ENCODE results near the gene COL13A1. TPM values are rescaled to one million over a fixed set of nuclear protein-coding genes. Genes with fewer than 3 reads are reported as not detected.
A peak's percentile ranks its signal among the peaks of the same experiment; 100 is the strongest.

The COL13A1 gene
- total RNA-seq, 1 donor from 2014 or later: 0.89 TPM

DNA sequence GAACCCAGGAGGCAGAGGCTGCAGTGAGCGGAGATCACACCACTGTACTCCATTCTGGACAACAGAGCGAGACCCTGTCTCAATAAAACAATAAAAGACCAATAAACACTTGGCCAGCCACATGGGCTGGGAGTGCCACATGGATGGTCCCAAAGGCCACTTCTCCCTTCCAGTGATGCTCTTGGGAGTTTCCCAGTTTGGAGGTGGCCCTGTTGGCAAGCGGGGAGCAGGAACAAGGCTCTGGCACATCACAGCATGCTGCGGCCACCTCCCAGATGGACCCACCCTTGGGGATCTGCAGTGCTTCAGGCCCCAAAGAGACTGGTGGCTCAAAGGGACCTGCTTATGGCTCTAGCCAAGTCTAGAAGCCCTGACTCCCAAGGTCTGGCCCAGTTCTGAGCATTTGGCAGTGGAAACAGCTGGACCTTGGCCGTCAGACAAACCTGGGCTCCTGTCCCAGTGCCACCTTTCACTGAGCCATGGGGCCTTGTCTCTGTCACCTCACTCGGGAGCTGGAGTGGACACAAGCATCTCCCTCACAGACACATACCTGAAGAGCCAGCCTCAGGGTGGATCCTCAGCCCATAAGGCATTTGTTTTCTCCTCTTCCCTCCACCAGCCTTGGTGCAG, 91.7 kb downstream of the COL13A1 start:
- DNase-seq (no peak), ATAC-seq (ENCODE audit: poor library complexity) (no peak)
- intact Hi-C loops (cut with DNase I): no loop called here

DNA sequence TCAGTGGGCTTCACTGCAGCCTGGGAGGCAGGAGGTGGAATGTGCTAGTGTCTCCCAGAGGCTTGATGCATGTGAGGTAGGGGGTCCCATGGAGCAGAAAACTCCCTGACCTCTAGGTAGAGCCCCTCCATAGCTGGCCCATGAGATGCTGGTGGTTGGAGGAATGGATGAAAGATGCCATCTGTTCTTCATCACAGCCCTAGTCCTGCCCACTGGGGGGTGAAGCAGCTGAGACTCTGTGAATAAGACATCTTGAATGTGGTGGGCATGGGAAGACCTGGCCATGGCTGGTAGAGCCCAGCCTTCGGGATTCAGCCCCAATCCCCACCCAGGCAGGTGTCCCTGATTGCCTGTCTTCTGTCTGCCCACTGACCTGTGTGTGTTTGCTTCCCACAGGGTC, 92.5 kb downstream of the COL13A1 start:
- no peak for DNase-seq
- intact Hi-C loops (cut with DNase I): no loop called here
- ATAC-seq (ENCODE audit: poor library complexity): no peak

DNA sequence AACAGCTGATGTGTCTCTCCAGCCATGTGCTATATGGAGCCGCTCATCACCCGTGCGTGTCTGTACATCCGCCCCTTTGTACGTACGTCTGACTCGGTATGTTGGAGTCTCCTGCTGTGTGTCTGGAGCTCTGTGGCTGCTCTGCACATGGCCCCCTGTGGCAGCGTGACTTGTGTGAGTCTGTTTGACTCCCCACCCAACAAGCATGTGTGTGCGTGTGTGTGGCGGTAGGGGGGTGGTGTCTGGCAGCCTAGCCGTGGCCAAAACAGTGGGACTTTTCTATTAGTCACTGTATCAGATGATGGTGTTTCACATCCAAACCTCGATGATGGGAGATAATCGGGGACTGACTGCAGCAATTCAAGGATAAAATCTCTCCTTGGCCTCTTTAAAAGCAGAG, 94.1 kb downstream of the COL13A1 start:
- intact Hi-C loops (cut with DNase I): no loop called here
- DNase-seq: no peak

DNA sequence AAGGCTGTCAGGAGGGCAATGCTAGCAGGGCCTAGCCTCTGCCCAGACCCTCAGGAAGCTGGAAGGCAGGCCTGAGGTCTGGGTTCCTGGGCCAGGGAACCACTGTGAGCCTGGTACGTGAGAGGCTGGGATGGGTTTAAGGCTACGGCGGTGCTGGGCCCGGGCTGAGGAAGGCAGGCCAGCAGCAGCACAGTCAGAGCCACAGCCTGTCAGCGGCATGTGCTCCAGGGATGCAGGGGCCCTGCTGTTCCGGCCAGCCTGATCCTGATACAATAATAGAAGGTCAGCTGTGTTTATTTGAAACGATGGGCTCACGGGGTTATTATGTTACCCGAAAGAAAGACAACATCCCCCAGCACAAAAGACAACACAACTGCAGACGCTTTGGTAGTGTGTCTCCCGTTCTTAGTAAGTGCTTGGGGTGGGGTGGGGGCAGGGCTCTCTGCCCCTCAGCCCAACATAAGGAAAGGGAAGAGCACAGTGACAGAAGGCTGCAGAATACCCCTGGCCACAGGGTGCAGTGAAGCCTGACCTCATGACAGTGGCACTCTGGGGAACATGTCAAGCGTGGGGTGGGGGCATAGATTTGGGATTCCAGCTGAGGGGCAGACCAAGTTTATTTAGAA, 95.0 kb downstream of the COL13A1 start:
- ATAC-seq (ENCODE audit: poor library complexity) (no peak), DNase-seq (no peak)
- intact Hi-C loops (cut with DNase I): no loop called here

More for the DNA sequence above, 94.1 kb downstream of the COL13A1 start:
- no peak for ATAC-seq (ENCODE audit: poor library complexity)

DNA sequence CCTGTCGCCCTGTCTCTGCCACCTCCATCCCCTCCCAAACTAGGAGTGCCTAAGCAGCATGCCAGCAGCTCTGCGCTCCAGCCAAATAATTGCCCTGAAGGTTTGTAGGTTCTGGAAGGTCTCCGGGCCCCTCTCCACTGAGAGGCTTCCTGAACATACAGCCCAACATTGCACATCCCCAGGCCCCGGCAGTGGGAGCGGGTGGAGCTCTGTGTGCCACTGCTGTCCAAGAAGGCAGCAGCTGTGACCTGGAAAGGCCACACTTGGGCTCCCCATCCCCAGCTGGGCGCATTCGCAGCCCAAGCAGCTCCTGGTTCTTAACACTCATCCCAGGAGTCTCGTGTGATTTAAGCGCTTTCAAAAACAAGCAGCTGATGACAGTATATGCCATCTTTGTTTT, 95.7 kb downstream of the COL13A1 start:
- ATAC-seq (ENCODE audit: poor library complexity) (no peak), DNase-seq (no peak)
- intact Hi-C loops (cut with DNase I): no loop called here

DNA sequence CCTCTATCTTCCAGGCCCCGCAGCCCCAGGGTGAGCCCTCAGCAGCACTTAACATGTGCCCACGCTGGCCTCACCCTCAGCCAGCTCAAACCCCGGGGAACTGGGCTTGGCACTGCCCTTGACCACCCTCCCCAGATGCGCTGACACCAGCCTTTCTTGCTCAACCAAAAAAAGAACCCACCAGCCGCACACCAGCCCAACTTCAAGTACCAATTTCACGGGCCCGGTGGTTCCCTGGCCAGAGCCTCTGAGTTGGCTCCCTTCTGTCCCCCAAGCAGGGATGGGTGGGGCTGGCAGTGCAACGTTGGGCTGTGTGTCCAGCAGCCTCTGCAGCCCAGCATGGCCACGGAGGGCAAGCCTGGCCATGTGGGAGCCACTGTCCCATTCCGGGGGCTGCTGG, 96.3 kb downstream of the COL13A1 start:
- no peak for ATAC-seq (ENCODE audit: poor library complexity)
- intact Hi-C loops (cut with DNase I): no loop called here
- DNase-seq: no peak

DNA sequence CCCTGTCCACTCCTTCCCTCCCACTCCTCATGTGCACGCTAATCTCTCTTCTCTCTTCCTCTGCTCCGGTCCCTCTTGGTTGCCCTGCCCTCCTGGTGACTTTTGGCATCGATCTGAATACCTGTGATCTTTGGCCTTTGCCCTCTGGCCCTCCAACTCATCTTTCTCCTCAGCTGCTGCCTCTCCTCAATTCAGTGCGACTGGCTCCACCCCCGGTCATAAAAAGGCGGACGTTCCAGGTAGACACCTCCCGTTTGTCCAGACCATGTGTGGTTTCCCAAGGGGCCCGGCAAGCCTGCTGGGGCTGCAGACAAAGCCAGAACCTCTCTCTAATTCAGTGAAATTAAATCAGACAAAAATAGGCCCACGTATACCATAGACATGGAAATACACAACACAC, 96.8 kb downstream of the COL13A1 start:
- DNase-seq (no peak), ATAC-seq (ENCODE audit: poor library complexity) (no peak)
- intact Hi-C loops (cut with DNase I): no loop called here

DNA sequence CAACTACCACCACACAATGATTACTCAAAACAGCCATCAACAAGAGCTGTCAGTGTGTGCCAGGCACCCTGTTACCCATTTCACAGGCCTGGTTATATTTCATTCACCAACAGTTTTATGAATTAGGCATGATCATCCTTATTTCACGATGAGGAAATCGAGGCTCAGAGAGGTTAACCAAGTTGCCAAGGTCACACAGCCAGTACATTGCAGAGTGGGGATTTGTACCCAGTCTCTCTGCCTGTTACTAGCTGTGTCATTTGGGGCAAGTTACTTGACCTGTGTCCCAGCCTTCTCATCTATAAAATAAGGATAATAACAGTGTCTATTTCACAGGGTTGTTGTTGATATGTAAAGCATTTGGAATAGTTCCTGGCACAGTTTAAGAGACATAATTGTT, 97.2 kb downstream of the COL13A1 start:
- ATAC-seq (ENCODE audit: poor library complexity) (no peak), DNase-seq (no peak)
- intact Hi-C loops (cut with DNase I): no loop called here

DNA sequence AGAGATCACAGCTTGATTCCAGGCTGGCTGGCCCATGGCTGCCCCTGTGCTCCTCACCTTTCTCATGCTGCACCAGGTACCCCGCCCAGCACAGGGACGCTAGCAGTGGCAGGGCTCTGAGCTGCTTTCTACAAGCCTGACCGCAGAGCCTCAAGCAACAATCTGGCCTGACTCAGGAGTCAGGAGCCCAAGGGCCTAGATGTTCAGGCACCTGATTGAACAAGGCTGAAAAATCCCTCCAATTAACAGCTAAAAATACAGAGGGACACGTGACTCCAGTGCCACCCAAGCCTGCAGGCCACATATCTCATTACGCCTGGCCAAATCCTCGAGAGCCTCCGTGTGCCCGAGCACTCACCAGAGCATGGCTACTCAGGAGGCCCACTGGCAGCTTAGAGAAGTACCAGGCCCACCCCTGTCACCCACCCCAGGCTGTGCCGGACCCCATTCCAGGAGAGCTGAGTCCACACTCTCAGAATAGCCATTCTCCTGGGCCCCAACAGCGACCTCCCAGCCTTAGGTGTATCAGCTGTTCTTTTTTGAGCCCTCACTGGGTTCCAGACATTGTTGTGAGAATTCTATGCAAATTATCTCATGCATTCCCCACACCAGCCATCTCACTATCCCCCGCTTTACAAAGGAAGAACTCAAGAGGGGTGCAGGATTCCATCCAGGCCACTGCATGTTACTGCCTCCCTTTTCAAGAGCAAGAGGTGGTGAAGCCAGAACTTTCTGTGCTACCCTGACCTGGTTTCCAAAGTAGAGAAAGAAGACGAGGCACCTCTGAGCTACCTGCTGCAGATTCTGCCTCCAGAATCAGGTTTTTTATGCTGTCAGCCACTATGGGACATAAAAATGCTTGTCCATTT, 98.3 kb downstream of the COL13A1 start:
- ATAC-seq (ENCODE audit: poor library complexity) (peak; percentile 21), DNase-seq (no peak)
- intact Hi-C loops (cut with DNase I): no loop called here

DNA sequence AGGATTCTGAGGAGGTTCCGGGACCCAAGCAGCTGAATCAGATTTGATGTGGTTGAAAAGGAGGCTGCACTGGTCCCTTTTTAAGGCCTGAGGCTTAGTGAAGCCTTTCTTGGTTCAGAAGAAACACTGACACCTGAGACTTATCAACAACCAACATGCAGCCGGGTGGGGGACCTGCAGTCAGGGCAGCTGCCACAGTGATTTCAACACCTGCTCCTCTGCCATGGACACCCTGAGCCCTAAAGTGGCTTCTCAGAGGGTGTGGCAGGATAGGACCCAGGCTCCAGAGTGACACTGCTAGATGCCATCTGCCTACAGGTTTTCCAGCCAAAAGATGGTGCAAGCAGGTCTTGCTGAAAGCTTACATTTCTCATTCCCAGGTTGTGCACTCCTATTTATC, 99.3 kb downstream of the COL13A1 start:
- intact Hi-C loops (cut with DNase I): no loop called here
- no peak for DNase-seq

DNA sequence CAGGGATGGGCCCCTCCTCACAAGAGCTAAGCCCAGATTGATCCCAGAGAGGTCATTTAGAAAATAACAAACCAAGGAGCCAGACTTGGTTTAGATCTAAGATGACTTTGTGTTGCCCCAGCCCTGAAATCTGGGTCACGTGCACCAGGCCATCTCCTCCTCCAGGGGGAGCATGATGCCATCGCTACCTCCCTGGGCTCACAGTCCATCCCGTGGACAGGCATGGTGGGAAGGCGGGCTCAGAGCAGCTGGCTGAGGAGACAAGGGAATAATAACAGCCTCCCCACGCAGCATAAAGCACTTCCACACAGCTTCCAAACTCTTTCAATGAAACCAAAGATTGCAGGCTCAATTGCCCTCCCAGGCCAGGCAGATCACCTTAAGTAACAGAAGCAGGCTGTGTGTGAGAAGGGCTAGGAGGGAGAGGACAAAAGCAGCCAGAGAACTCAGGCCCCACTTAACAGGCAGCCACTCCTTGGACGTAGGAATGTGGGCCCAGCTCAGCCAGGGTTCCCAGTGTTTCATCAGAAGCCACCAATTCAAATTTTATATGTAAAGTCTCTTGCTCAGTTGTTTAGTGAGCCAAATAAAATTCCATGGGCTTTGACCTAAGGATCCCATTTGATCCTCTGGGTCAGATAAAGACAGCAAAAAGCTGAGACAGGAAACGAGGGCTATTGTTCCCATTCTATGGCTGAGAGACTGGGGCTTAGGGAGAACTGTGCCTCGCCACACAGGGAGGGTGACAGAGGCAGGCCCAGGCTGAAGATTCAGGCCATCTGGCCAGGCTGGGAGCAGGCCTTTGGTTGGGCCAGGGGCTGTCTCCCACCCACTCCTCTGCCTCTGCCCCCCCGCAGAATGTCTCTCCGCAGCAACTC, 100.2 kb downstream of the COL13A1 start:
- DNase-seq: no peak
- intact Hi-C loops (cut with DNase I): no loop called here
- ATAC-seq (ENCODE audit: poor library complexity): peak; percentile 74

More for the DNA sequence above, 99.3 kb downstream of the COL13A1 start:
- ATAC-seq (ENCODE audit: poor library complexity): no peak

DNA sequence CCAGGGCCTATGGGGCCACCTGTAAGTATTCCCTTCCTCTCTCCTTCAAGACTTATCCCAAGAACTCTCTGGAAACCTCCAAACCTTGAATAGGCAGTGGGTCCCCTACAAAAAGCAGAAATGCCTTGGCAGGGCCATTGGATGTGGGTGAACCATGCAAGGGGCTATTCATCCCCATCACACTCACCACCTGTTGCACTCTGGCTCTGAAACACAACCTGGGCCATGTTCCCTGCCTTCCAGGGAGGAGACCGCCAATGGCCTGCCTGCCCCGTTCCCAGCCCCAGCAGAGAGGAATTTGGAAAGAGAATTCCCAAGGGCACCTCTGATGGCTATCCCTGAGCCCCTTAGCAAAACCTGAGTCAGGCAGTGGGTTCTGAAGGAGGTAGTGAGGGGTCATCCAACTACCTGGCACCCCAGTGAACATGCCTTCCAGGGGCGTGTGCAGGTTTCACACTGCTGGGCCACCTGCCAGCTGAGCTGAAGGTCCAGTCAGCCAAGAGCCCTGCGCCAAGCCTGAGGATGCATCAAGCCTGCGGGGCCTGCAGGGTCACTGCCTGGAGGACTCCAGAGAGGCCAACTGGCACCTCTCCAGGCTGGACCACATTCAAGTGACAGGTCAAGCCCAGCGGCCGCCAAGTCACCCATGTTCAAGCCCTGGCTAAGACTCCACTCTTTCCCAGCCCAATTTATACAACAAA, 101.3 kb downstream of the COL13A1 start:
- peak; percentile 19 for ATAC-seq (ENCODE audit: poor library complexity)

DNA sequence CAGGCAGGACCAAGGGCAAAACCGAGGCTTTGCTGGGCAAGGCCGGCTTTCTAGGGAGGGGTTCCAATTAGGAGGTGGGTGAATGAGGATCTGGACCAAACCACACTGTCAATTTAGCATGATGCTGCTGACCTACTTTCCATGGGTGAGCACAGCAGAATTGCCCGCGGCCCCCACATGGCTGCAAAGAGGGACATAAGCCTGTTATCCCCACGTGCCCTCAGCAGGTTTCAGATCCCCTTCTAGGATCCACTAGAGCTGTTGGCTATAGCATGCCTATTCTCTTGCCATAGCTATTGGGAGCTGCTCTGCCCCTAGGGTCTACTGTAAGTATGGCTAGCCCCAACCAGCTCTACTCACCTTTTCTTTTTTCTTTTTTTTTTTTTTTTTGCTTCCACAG, 102.8 kb downstream of the COL13A1 start:
- no peak for ATAC-seq (ENCODE audit: poor library complexity)
- DNase-seq: no peak
- intact Hi-C loops (cut with DNase I): no loop called here

More for the DNA sequence above, 101.3 kb downstream of the COL13A1 start:
- intact Hi-C loops (cut with DNase I): no loop called here
- DNase-seq: no peak

DNA sequence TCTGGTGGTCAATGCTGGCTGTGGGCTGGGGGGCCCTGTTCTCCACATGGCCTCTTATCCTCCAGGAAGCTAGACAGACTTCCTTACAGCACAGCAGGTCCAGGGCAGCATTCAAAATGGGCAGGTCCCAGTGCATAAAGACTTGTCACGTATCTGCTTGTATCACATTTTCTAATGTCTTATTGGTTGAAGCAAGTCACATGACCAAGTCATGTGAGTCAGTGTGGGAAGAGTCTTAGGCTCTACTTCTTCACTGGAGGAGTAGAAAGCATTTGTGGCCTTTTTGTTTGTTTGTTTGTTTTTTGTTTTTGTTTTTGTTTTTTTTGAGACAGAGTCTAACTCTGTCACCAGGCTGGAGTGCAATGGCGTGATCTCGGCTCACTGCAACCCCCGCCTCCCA, 104.7 kb downstream of the COL13A1 start:
- no peak for DNase-seq

DNA sequence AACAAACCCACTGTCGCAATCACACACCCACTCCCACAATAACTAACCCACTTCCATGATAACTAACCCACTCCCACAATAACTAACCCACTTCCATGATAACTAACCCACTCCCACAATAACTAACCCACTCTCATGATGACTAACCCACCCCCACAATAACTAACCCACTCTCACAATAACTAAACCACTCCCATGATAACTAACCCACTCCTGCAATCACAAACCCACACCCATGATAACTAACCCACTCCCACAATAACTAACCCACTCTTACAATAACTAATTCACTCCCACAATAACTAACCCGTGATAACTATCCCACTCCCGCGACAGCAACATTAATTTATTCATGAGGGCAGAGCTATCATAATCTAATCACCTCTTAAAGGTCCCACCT, 105.8 kb downstream of the COL13A1 start:
- no peak for ATAC-seq (ENCODE audit: poor library complexity)
- DNase-seq: no peak
- intact Hi-C loops (cut with DNase I): no loop called here

More for the DNA sequence above, 104.7 kb downstream of the COL13A1 start:
- intact Hi-C loops (cut with DNase I): no loop called here
- no peak for ATAC-seq (ENCODE audit: poor library complexity)

DNA sequence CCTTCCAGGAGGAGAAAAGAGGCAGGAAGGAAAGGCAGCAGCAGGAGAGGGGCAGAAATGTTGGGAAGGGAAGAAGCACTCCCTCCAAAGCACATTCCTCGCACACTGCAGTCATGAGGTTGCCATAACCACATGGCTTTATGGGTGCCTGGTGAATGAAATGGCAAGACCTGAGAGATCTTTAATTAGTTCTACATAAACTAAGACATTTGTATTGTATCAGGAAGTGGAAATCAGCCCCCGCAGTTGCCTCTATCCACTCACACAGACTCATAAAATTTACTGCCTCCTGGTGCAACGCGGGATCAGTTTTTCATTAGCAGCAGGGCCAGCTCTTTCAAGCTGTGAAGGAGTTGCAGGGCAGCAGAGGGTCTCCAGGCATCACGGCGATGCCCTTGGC, 106.4 kb downstream of the COL13A1 start:
- ATAC-seq (ENCODE audit: poor library complexity) (no peak), DNase-seq (no peak)
- intact Hi-C loops (cut with DNase I): no loop called here

DNA sequence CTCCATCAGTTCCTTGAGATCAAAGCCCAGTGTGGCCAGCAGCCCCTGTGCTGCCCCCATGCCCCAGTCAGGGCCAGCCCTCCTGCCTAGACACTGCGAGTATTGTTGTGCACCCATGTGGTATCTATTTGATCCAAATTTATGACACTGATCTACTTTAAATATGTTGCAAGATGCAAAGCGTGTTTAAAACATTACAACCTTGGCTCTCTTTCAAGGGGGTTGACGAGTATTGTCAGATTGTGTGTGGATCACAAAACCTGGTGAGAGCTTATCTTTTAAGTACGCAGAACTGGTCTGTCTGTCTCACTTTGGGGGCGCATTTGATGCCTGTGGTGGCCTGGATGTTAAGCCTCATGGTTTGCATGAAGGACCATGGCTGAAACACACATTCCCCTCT, 108.9 kb downstream of the COL13A1 start:
- DNase-seq (no peak), ATAC-seq (ENCODE audit: poor library complexity) (no peak)
- intact Hi-C loops (cut with DNase I): loop anchor here (10.0 kb wide), 1 partner anchor 126 kb away; no protein-coding TSS in a partner anchor
